Glomerular endothelial cell (primary cell): ENCODE measurements around the gene EIF4G3. TPM values are rescaled to one million over a fixed set of nuclear protein-coding genes. Genes with fewer than 3 reads are reported as not detected.
"Not testable (repeated sequence)": the region's sequence is repeated elsewhere in the genome, so short reads cannot be mapped to it uniquely, and the experiment has no call there.

Source experiments
- DNase-seq: peaks from one replicate; pipeline ENCODE4 v3.0.0-alpha.2; 2011; ENCODE audit warnings: low read depth, low spot score; ENCODE audit errors: extremely low read depth
- total RNA-seq: library from RNA; depleted of rRNA; stranded (reverse); fragments of >200 nt; gene quantifications from 2 replicates; pipeline ENCODE4 v1.2.3, GENCODE V29; 2015

EIF4G3 gene, protein sequence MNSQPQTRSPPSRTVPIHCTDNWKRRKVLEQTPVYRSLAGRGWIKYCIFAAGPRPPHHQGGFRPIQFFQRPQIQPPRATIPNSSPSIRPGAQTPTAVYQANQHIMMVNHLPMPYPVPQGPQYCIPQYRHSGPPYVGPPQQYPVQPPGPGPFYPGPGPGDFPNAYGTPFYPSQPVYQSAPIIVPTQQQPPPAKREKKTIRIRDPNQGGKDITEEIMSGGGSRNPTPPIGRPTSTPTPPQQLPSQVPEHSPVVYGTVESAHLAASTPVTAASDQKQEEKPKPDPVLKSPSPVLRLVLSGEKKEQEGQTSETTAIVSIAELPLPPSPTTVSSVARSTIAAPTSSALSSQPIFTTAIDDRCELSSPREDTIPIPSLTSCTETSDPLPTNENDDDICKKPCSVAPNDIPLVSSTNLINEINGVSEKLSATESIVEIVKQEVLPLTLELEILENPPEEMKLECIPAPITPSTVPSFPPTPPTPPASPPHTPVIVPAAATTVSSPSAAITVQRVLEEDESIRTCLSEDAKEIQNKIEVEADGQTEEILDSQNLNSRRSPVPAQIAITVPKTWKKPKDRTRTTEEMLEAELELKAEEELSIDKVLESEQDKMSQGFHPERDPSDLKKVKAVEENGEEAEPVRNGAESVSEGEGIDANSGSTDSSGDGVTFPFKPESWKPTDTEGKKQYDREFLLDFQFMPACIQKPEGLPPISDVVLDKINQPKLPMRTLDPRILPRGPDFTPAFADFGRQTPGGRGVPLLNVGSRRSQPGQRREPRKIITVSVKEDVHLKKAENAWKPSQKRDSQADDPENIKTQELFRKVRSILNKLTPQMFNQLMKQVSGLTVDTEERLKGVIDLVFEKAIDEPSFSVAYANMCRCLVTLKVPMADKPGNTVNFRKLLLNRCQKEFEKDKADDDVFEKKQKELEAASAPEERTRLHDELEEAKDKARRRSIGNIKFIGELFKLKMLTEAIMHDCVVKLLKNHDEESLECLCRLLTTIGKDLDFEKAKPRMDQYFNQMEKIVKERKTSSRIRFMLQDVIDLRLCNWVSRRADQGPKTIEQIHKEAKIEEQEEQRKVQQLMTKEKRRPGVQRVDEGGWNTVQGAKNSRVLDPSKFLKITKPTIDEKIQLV (N-terminal part only)
- total RNA-seq: 44.0 and 62.9 TPM in 2 replicates

- peak; percentile 91 for DNase-seq
These were observed at the start of gene EIF4G3 for GRCh38 chr1:21176586-21177555. EIF4G3 (minus strand) TSS chr1:21176897; CDS start chr1:21002742, 174,155 bp downstream.

DNA sequence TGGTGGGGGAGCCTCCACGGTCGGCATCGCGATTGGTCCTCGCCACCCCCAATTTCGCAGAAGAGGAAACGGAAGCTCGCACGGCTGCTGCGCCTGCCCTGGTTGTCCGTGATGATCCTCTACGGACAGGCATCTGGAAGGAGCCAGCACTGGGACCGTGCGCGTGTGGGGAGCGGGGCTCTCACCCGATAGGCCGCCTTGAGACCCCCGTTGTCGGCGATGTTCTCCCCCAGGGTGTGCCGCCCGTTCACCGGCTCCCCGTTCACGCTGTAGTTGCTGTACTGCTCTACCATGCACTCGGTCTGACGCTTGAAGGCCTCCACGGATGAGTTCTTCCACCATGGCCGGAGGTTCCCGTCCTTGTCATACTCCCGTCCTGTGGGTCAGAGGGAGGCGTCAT lies 48.4 kb upstream of the EIF4G3 start:
- no peak for DNase-seq

- DNase-seq: no peak
These were observed 44.1 kb upstream of the EIF4G3 start for GRCh38 chr1:21220815-21221214.

GRCh38 chr1:21219674-21220073 lies 43.0 kb upstream of the EIF4G3 start:
- no peak for DNase-seq

- DNase-seq: no peak
These were observed 41.3 kb upstream of the EIF4G3 start for GRCh38 chr1:21217812-21218596.

- DNase-seq: no peak
These were observed 40.4 kb upstream of the EIF4G3 start for GRCh38 chr1:21216835-21217811.

- DNase-seq: no peak
These were observed 35.4 kb upstream of the EIF4G3 start for GRCh38 chr1:21212126-21212525.

- not testable (repeated sequence) for DNase-seq
These were observed 31.5 kb upstream of the EIF4G3 start for GRCh38 chr1:21208137-21208700.

DNA sequence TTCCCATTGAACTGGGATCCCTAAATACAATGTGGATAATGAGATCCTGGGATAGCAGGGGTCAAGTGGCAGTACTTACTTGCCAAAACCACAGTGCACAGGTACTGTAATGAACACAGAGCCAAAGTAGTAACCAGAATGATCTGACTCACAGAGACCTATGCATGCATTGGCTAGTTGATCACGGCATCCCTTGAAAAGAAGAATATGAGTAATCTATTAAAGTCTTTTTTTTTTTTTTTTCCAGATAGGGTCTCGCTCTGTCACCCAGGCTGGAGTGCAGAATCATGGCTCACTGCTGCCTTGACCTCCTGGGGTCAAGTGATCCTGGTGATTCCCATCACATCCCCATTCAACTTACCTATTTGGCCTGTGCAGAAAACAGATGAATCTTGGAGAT lies 29.4 kb upstream of the EIF4G3 start:
- DNase-seq: no peak

DNA sequence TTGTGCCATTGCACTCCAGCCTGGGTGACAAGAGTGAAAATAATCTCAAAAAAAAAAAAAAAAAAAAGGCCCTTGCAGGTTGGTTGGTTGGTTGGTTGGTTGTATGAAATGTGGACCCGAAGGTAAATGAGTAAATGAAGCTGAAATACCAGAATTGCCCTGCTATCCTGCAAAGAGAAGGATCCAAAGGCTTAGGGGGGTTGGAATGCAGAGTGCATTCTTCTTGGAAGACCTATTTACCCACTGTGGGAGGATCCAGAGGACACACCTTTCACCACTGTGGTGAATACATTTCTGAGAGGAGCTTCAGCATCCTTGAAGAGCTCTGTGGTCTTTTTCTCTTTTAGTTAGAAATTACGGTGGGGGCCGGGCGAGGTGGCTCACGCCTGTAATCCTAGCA lies 28.7 kb upstream of the EIF4G3 start:
- no peak for DNase-seq

DNA sequence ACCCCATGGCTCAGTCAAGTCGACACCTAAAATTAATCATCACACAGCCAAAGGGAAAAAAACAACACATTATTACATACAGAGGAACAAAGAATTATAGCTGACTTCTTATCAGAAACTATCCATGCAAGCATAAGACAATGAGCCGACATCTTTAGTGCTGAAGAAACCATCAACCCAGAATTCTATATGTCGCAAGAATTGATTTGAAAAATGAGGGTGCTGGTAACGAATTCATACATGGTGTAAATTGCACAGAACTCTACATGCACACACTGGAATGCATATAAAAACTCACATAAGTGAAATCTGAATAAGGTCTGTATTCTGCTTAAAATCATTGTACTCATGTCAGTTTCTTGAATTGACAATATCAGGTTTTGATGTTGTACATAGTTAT lies 25.0 kb upstream of the EIF4G3 start:
- no peak for DNase-seq

DNA sequence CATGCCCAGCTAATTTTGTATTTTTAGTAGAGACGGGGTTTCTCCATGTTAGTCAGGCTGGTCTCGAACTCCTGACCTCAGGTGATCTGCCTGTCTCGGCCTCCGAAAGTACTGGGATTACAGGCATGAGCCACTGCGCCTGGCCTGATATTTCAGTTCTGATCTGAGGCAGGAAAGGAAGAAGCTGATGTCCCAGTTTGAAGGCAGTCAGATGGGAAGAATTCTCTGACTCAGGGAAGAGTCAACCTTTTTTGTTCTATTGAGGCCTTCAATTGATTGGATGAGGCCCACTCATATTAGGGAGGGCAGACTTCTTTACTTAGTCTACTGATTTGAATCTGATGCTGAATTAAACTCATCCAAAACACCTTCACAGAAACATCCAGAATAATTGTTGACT lies 24.5 kb upstream of the EIF4G3 start:
- not testable (repeated sequence) for DNase-seq

GRCh38 chr1:21200767-21201166 lies 24.1 kb upstream of the EIF4G3 start:
- no peak for DNase-seq

DNA sequence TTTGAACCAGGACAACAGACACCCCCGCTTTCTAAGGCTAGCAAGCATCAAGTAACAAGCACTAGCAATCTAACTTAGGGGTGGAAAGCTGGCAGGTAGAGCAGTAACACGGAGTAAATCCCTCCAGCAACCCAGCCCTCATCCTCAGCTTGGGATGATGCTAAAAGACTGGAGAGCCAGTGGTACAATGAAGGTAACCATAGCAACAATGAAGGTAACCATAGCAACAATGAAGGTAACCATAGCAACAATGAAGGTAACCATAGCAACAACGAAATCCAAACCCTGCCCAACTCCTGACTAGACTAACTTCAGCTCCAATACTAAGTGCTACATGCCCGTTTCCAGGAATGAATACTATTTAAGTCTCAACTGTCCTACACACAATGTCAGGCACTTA lies 22.2 kb upstream of the EIF4G3 start:
- DNase-seq: no peak

GRCh38 chr1:21192871-21193270 lies 16.2 kb upstream of the EIF4G3 start:
- no peak for DNase-seq

- no peak for DNase-seq
These were observed 15.6 kb upstream of the EIF4G3 start for GRCh38 chr1:21192284-21192683.

DNA sequence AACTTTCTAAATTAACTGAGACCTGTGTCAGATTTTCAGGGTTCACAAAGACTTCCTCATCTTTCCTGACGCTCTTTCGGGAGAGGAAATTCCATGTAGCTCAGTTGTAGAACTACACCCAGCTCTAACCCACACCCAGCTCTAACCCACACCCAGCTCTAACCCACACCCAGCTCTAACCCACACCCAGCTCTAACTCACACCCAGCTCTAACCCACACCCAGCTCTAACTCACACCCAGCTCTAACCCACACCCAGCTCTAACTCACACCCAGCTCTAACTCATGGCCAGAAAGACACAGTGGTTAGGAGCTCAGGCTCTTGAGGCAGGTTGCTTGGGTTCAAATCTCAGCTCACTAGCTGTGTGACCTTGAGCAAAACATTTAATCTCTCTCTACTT lies 14.1 kb upstream of the EIF4G3 start:
- DNase-seq: not testable (repeated sequence)
